Measurements from ENCODE around the gene VTN. TPM values are rescaled to one million over a fixed set of nuclear protein-coding genes. Genes with fewer than 3 reads are reported as not detected.

Gene VTN
- total RNA-seq, 1 donor from 2014 or later = 128 TPM

- Mint-ChIP-seq H3K36me3 (ENCODE audit: insufficient read depth) (no peaks in the 10 kb centered on the region), H3K27ac (peak overlapping the region; percentile 96), H3K27me3 (peaks cover 15% of the 10 kb centered on the region), H3K4me1 (ENCODE audit: low read depth) (peaks cover 33% of the 10 kb centered on the region), H3K4me3 (ENCODE audit: low read depth) (peak overlapping the region; percentile 64), H3K9me3 (ENCODE audit: low read depth) (no peaks in the 10 kb centered on the region)
- no peak for DNase-seq (ENCODE audit: low spot score, unreplicated experiment)
- TF ChIP-seq CTCF (IDR thresholded peaks at IDR 0.05; ENCODE audit: unreplicated experiment) = no peak
These were observed 1.0 kb downstream of the VTN start for GRCh38 chr17:28368915-28369683.

- DNase-seq (ENCODE audit: low spot score, unreplicated experiment) = no peak
- H3K4me3 Mint-ChIP-seq (ENCODE audit: low read depth) = peak overlapping the region; percentile 50
- no peak for TF ChIP-seq CTCF (IDR thresholded peaks at IDR 0.05; ENCODE audit: unreplicated experiment)
- H3K27me3 Mint-ChIP-seq = peaks cover 10% of the 10 kb centered on the region
- no peaks in the 10 kb centered on the region for H3K9me3 Mint-ChIP-seq (ENCODE audit: low read depth)
- peak overlapping the region; percentile 92 for H3K27ac Mint-ChIP-seq
- no peaks in the 10 kb centered on the region for H3K36me3 Mint-ChIP-seq (ENCODE audit: insufficient read depth)
- H3K4me1 Mint-ChIP-seq (ENCODE audit: low read depth) = peaks cover 31% of the 10 kb centered on the region
These were observed 1.7 kb downstream of the VTN start for GRCh38 chr17:28368306-28368831.

- H3K9me3 Mint-ChIP-seq (ENCODE audit: low read depth) = no peaks in the 10 kb centered on the region
- H3K36me3 Mint-ChIP-seq (ENCODE audit: insufficient read depth) = no peaks in the 10 kb centered on the region
- H3K4me1 Mint-ChIP-seq (ENCODE audit: low read depth) = peaks cover 31% of the 10 kb centered on the region
- no peak for DNase-seq (ENCODE audit: low spot score, unreplicated experiment)
- no peak for TF ChIP-seq CTCF (IDR thresholded peaks at IDR 0.05; ENCODE audit: unreplicated experiment)
- peak overlapping the region; percentile 92 for H3K27ac Mint-ChIP-seq
- peaks cover 4% of the 10 kb centered on the region for H3K27me3 Mint-ChIP-seq
- H3K4me3 Mint-ChIP-seq (ENCODE audit: low read depth) = peak overlapping the region; percentile 50
These were observed 2.3 kb downstream of the VTN start for GRCh38 chr17:28367641-28368305.

GRCh38 chr17:28366605-28367004, 3.5 kb downstream of the VTN start:
- Mint-ChIP-seq H3K9me3 (ENCODE audit: low read depth) (no peaks in the 10 kb centered on the region), H3K27ac (peak overlapping the region; percentile 41), H3K36me3 (ENCODE audit: insufficient read depth) (no peaks in the 10 kb centered on the region), H3K4me3 (ENCODE audit: low read depth) (no peak overlapping the region), H3K27me3 (no peaks in the 10 kb centered on the region), H3K4me1 (ENCODE audit: low read depth) (peaks cover 31% of the 10 kb centered on the region)
- no peak for DNase-seq (ENCODE audit: low spot score, unreplicated experiment)
- no peak for TF ChIP-seq CTCF (IDR thresholded peaks at IDR 0.05; ENCODE audit: unreplicated experiment)

- Mint-ChIP-seq H3K36me3 (ENCODE audit: insufficient read depth) (peaks cover 5% of the 10 kb centered on the region), H3K4me1 (ENCODE audit: low read depth) (peaks cover 28% of the 10 kb centered on the region), H3K9me3 (ENCODE audit: low read depth) (no peaks in the 10 kb centered on the region), H3K4me3 (ENCODE audit: low read depth) (no peak overlapping the region), H3K27me3 (no peaks in the 10 kb centered on the region), H3K27ac (no peak overlapping the region)
- no peak for TF ChIP-seq CTCF (IDR thresholded peaks at IDR 0.05; ENCODE audit: unreplicated experiment)
- DNase-seq (ENCODE audit: low spot score, unreplicated experiment) = no peak
These were observed 4.6 kb downstream of the VTN start for GRCh38 chr17:28365487-28365886.
